IMR-90 (cell line): Measurements from ENCODE around the gene FBXW8. TPM values are rescaled to one million over a fixed set of nuclear protein-coding genes. Genes with fewer than 3 reads are reported as not detected.

Experiments
- ATAC-seq: fragments of 200-7000 bp; cut with Tn5 transposase; 2 replicates; pipeline ENCODE4 v1.9.1; 2020; ENCODE audit warnings: low read depth, mild to moderate bottlenecking, moderate library complexity
- BruUV-seq: library from RNA; stranded (reverse); fragments of 400-500 nt; replicated peaks from 2 replicates; lab custom pipeline; 2021; lab: Mats Ljungman, UMichigan
- CTCF ChIA-PET: fragments of 300-600 bp; formaldehyde crosslinking; extraction: SDS; loops from one replicate; lab custom pipeline; 2021; ENCODE audit warnings: antibody characterized with exemption; lab: Yijun Ruan, JAX
- POLR2A ChIA-PET: fragments of 300-600 bp; sonication (Branson Sonifier 250); formaldehyde crosslinking; loops from one replicate; lab custom pipeline; 2022; ENCODE audit warnings: antibody characterized with exemption; ENCODE audit not compliant: unreplicated experiment; lab: Charles Lee
- DNase-seq: peaks from one replicate; pipeline ENCODE4 v3.0.0; 2013
- H2AFZ ChIP-seq: replicated peaks from 2 replicates; pipeline ENCODE3; 2013; ENCODE audit warnings: low read length, mild to moderate bottlenecking; ENCODE audit not compliant: poor library complexity
- H2AK5ac ChIP-seq: 2 replicates; pipeline ENCODE4 v1.6.1; 2013; ENCODE audit warnings: low read depth, low read length, inconsistent platforms
- H2AK9ac ChIP-seq: replicated peaks from 2 replicates; pipeline ENCODE3; 2013; ENCODE audit warnings: mild to moderate bottlenecking, low read depth, low read length, moderate library complexity; ENCODE audit not compliant: poor library complexity
- H2BK120ac ChIP-seq: 2 replicates; pipeline ENCODE4 v1.6.1; 2013; ENCODE audit warnings: low read depth, low read length, inconsistent platforms
- H2BK15ac ChIP-seq: 3 replicates; pipeline ENCODE4 v1.6.1; 2013; ENCODE audit warnings: low read depth, low read length, inconsistent platforms
- H2BK20ac ChIP-seq: 2 replicates; pipeline ENCODE4 v1.6.1; 2013; ENCODE audit warnings: low read depth, mild to moderate bottlenecking, inconsistent platforms, low read length, moderate library complexity
- H2BK5ac ChIP-seq: 2 replicates; pipeline ENCODE4 v1.6.1; 2013; ENCODE audit warnings: mild to moderate bottlenecking, low read depth, low read length, inconsistent platforms; ENCODE audit not compliant: poor library complexity, severe bottlenecking
- H3K14ac ChIP-seq: replicated peaks from 2 replicates; pipeline ENCODE4 v1.6.1; 2013; ENCODE audit warnings: low read depth, low read length, inconsistent platforms
- H3K18ac ChIP-seq: 2 replicates; pipeline ENCODE4 v1.6.1; 2013; ENCODE audit warnings: low read depth, low read length, control low read depth
- H3K23ac ChIP-seq: 2 replicates; pipeline ENCODE4 v1.6.1; 2013; ENCODE audit warnings: low read depth, low read length, inconsistent platforms
- H3K27ac ChIP-seq: 2 replicates; pipeline ENCODE4 v1.5.1; 2013; ENCODE audit warnings: mild to moderate bottlenecking, control low read depth, low read length; ENCODE audit not compliant: insufficient read depth
- H3K27me3 ChIP-seq: 2 replicates; pipeline ENCODE4 v1.6.1; 2013; ENCODE audit warnings: low read length; ENCODE audit not compliant: control insufficient read depth, insufficient read depth
- H3K36me3 ChIP-seq: 2 replicates; pipeline ENCODE4 v1.6.1; 2013; ENCODE audit warnings: low read length, mixed read lengths; ENCODE audit not compliant: control insufficient read depth, insufficient read depth
- H3K4ac ChIP-seq: 2 replicates; pipeline ENCODE4 v1.6.1; 2013; ENCODE audit warnings: low read depth, low read length, inconsistent platforms
- H3K4me1 ChIP-seq: 2 replicates; pipeline ENCODE4 v1.6.1; 2013; ENCODE audit warnings: low read length, mixed read lengths; ENCODE audit not compliant: control insufficient read depth, insufficient read depth
- H3K4me2 ChIP-seq: 2 replicates; pipeline ENCODE4 v1.6.1; 2013; ENCODE audit warnings: low read depth, mild to moderate bottlenecking, control low read depth, low read length, moderate library complexity
- H3K4me3 ChIP-seq: 2 replicates; pipeline ENCODE4 v1.5.1; 2013; ENCODE audit warnings: low read depth, mild to moderate bottlenecking, control low read depth, low read length, moderate library complexity; ENCODE audit not compliant: insufficient read depth
- H3K56ac ChIP-seq: 2 replicates; pipeline ENCODE4 v1.6.1; 2013; ENCODE audit warnings: low read length, inconsistent platforms; ENCODE audit not compliant: insufficient read depth; ENCODE audit errors: extremely low read depth
- H3K79me1 ChIP-seq, 2 experiments: 2 replicates each; pipeline ENCODE4 v1.6.1; 2013; ENCODE audit warnings: low read length in 2 of 2, inconsistent platforms in 1 of 2, low read depth in 1 of 2
- H3K9ac ChIP-seq: 2 replicates; pipeline ENCODE4 v1.6.1; 2013; ENCODE audit warnings: low read depth, low read length, control low read depth
- H3K9me1 ChIP-seq: 2 replicates; pipeline ENCODE4 v1.6.1; 2013; ENCODE audit warnings: low read length, inconsistent platforms; ENCODE audit not compliant: insufficient read depth
- H3K9me3 ChIP-seq: 2 replicates; pipeline ENCODE4 v1.6.1; 2013; ENCODE audit warnings: low read length; ENCODE audit not compliant: control insufficient read depth, insufficient read depth
- H4K20me1 ChIP-seq: 2 replicates; pipeline ENCODE4 v1.6.1; 2013; ENCODE audit warnings: low read length, inconsistent platforms; ENCODE audit not compliant: insufficient read depth
- H4K5ac ChIP-seq: 2 replicates; pipeline ENCODE4 v1.6.1; 2013; ENCODE audit warnings: mild to moderate bottlenecking, low read depth, low read length, control low read depth
- H4K8ac ChIP-seq, 2 experiments: 2 replicates each; pipeline ENCODE4 v1.6.1; 2013; ENCODE audit warnings: low read depth in 2 of 2, low read length in 2 of 2, control low read depth in 1 of 2, inconsistent platforms in 1 of 2
- H4K91ac ChIP-seq: 2 replicates; pipeline ENCODE4 v1.6.1; 2013; ENCODE audit warnings: low read depth, low read length, inconsistent platforms; ENCODE audit not compliant: insufficient read depth
- BHLHE40 ChIP-seq: fragments of 150-350 bp; IDR thresholded peaks from 2 replicates; pipeline ENCODE4 v1.6.1; 2016; ENCODE audit warnings: mild to moderate bottlenecking, low read depth, low read length
- CEBPB ChIP-seq: IDR thresholded peaks from 2 replicates; pipeline ENCODE4 v1.6.1; 2012; ENCODE audit warnings: low read depth, low read length, improper control_type of control experiment
- CHD1 ChIP-seq: IDR thresholded peaks from 2 replicates; pipeline ENCODE4 v1.6.1; 2012; ENCODE audit warnings: low read depth, low read length, improper control_type of control experiment
- CTCF ChIP-seq: conservative IDR thresholded peaks from 2 replicates; pipeline ENCODE4 v1.5.1; 2012; ENCODE audit warnings: mild to moderate bottlenecking, low read depth, low read length, improper control_type of control experiment
- ELK1 ChIP-seq: fragments of 150-350 bp; IDR thresholded peaks from 2 replicates; pipeline ENCODE4 v1.6.1; 2016; ENCODE audit warnings: low read depth, mild to moderate bottlenecking, low read length, moderate library complexity, borderline replicate concordance
- FOS ChIP-seq: fragments of 150-350 bp; IDR thresholded peaks from 2 replicates; pipeline ENCODE4 v1.6.1; 2016; ENCODE audit warnings: low read depth, low read length
- MAFK ChIP-seq: IDR thresholded peaks from 2 replicates; pipeline ENCODE4 v1.6.1; 2012; ENCODE audit warnings: low read depth, low read length, improper control_type of control experiment
- MAZ ChIP-seq: IDR thresholded peaks from 2 replicates; pipeline ENCODE4 v1.6.1; 2012; ENCODE audit warnings: low read depth, mild to moderate bottlenecking, low read length, improper control_type of control experiment, moderate library complexity, borderline replicate concordance
- MXI1 ChIP-seq: IDR thresholded peaks from 2 replicates; pipeline ENCODE4 v1.6.1; 2012; ENCODE audit warnings: low read depth, mild to moderate bottlenecking, low read length, moderate library complexity, borderline replicate concordance
- NFE2L2 ChIP-seq: fragments of 150-350 bp; IDR thresholded peaks from 2 replicates; pipeline ENCODE4 v1.6.1; 2016; ENCODE audit warnings: low read depth, mild to moderate bottlenecking, low read length
- POLR2A ChIP-seq: IDR thresholded peaks from 2 replicates; pipeline ENCODE4 v1.6.1; 2012; ENCODE audit warnings: mild to moderate bottlenecking, low read depth, low read length
- RAD21 ChIP-seq: IDR thresholded peaks from 2 replicates; pipeline ENCODE4 v1.6.1; 2012; ENCODE audit warnings: low read length, improper control_type of control experiment
- RCOR1 ChIP-seq: IDR thresholded peaks from 2 replicates; pipeline ENCODE4 v1.6.1; 2012; ENCODE audit warnings: mild to moderate bottlenecking, low read length, improper control_type of control experiment; ENCODE audit not compliant: insufficient replicate concordance
- RFX5 ChIP-seq: IDR thresholded peaks from 2 replicates; pipeline ENCODE4 v1.8.0; 2012; ENCODE audit warnings: low read depth, mild to moderate bottlenecking, low read length, moderate library complexity
- SMC3 ChIP-seq: fragments of 150-350 bp; IDR thresholded peaks from 2 replicates; pipeline ENCODE4 v1.6.1; 2016; ENCODE audit warnings: low read depth, mild to moderate bottlenecking, antibody characterized with exemption, low read length, moderate library complexity
- WGBS, 2 experiments: methylation state at CpG; one replicate each; pipeline versions ENCODE4 v1.1.5 to v1.1.7; 2013; ENCODE audit warnings: missing lambda C conversion rate in 2 of 2; ENCODE audit not compliant: insufficient read length in 1 of 2; ENCODE audit errors: extremely low coverage in 2 of 2; 5-methylcytosine and 5-hydroxymethylcytosine counted together
- dilution Hi-C: fragments of 300-500 bp; cut with HindIII; formaldehyde crosslinking; loops from one replicate; pipeline ENCODE4 v1.14.3; 2018; ENCODE audit warnings: low sequenced_read_pairs; ENCODE audit not compliant: unreplicated experiment
- in situ Hi-C: fragments of 300-500 bp; cut with MboI; formaldehyde crosslinking; loops from 3 replicates; pipeline ENCODE4 v1.14.3; 2019; ENCODE audit warnings: low sequenced_read_pairs, inconsistent platforms, mixed read lengths
- intact Hi-C: fragments of 100-400 bp; cut with micrococcal nuclease; formaldehyde crosslinking; loops from 2 replicates; pipeline ENCODE4 v1.10.0; 2022
- polyA plus RNA-seq, 3 experiments: library from polyadenylated mRNA; depleted of rRNA; stranded (reverse); fragments of >200 nt; gene quantifications; 2 replicates each; pipeline ENCODE4 v1.2.3, GENCODE V29; 2012; ENCODE audit warnings: low replicate concordance in 1 of 3
- total RNA-seq: library from RNA; depleted of rRNA; stranded (reverse); fragments of >200 nt; gene quantifications from 2 replicates; pipeline ENCODE4 v1.2.3, GENCODE V29; 2012
- TF ChIP-seq, protein P1 (sequence below): fragments of 150-350 bp; IDR thresholded peaks from 2 replicates; pipeline ENCODE4 v1.6.1; 2017; ENCODE audit warnings: mild to moderate bottlenecking, antibody characterized with exemption, low read length, low read depth

Gene FBXW8
- total and polyA plus RNA-seq, 2 of the 4 experiments (the other 2 are of a cell fraction): 20.3 to 25.8 TPM

DNA sequence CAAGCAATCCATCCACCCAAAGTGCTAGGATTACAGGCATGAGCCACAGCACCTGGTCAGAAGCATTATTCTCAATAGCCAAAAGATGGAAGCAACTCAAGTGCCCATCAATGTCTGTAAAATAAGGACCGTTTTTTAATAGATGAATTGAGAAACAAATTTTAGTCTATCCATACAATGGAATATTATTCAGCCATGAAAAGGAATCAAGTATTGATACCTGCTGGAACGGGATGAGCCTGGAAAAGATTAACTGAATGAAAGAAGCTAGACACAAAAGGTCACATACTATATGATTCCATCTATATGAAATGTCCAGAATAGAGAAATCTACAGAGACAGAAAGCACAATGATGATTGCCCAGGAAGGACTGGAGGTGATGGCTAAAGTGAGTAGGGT is 9.1 kb upstream of the FBXW8 start:
- Histone ChIP-seq H3K56ac (no peak overlapping the region), H2BK20ac (no peak overlapping the region), H3K9ac (no peak overlapping the region), H4K5ac (no peak overlapping the region), H2AK5ac (no peak overlapping the region), H3K4me3 (no peak overlapping the region), H3K79me1 (no peaks in the 10 kb centered on the region), H3K27ac (no peak overlapping the region), H3K9me1 (no peaks in the 10 kb centered on the region), H4K91ac (no peak overlapping the region), H3K4ac (no peak overlapping the region), H2BK120ac (no peak overlapping the region), H2BK15ac (no peak overlapping the region), H2AK9ac (no peak overlapping the region), H3K36me3 (no peaks in the 10 kb centered on the region), H3K14ac (no peak overlapping the region), H3K9me3 (no peaks in the 10 kb centered on the region), H2BK5ac (no peak overlapping the region), H3K18ac (no peak overlapping the region), H3K27me3 (peaks cover 17% of the 10 kb centered on the region), H4K20me1 (no peaks in the 10 kb centered on the region), H3K4me2 (no peak overlapping the region), H3K4me1 (no peaks in the 10 kb centered on the region), H4K8ac (no peak overlapping the region), H2AFZ (no peak overlapping the region), H3K23ac (no peak overlapping the region)
- no TSS peak for BruUV-seq
- no peak for TF ChIP-seq CTCF
- TF ChIP-seq NFE2L2: no peak
- no peak for TF ChIP-seq RCOR1
- no peak for TF ChIP-seq ELK1
- no peak for TF ChIP-seq POLR2A
- TF ChIP-seq RFX5: no peak
- TF ChIP-seq MXI1: no peak
- TF ChIP-seq SMC3: no peak
- TF ChIP-seq, protein P1, sequence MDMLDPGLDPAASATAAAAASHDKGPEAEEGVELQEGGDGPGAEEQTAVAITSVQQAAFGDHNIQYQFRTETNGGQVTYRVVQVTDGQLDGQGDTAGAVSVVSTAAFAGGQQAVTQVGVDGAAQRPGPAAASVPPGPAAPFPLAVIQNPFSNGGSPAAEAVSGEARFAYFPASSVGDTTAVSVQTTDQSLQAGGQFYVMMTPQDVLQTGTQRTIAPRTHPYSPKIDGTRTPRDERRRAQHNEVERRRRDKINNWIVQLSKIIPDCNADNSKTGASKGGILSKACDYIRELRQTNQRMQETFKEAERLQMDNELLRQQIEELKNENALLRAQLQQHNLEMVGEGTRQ: no peak
- no peak for TF ChIP-seq FOS
- no peak for TF ChIP-seq BHLHE40
- TF ChIP-seq RAD21: no peak
- no peak for TF ChIP-seq CEBPB
- TF ChIP-seq MAFK: no peak
- TF ChIP-seq CHD1: no peak
- TF ChIP-seq MAZ: no peak
- ATAC-seq: no peak
- no peak for DNase-seq
- POLR2A ChIA-PET: no interaction called here
- WGBS, 2 experiments: no CpG with 5 or more reads among the region's 2 CpGs
- intact Hi-C loops (no loop called here), in situ Hi-C loops (no loop called here), dilution Hi-C loops (no loop called here)
- CTCF ChIA-PET: interaction anchor here (0.6 kb wide), 1 partner anchor 137 kb away, joined by 5 read pairs; no protein-coding TSS in a partner anchor
